ENCODE data around the gene MIOX.
"Not testable (repeated sequence)": the region's sequence is repeated elsewhere in the genome, so short reads cannot be mapped to it uniquely, and the experiment has no call there.

Gene MIOX

DNA sequence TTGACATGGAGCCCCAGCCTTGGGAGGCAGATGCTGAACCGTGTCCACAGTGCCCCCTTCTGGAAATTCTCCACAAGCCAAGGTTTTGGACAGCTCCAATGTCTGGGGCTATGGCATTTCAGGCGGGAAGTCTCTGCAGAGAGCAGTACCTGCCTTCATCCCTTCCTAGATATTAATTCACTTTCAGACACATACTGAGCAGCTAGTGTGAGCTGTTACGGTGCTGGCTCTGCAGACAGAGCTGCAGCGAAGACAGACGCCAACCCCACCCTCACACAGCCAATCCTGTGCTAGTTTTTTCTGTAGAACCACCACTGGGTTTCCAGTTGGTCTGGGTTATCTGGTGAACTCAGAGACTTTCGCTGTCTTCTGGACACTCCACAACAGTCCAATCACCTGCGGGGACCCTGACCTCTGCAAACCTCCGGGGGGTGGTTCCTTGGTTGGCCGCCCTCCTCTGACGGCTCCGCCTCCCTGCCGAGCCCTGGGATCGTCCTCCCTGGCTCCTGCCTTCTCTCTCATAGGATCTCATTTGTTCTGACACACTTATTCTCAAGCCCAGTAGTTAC is 11.7 kb downstream of the MIOX start:
- DNase-seq: peak; percentile 68

DNA sequence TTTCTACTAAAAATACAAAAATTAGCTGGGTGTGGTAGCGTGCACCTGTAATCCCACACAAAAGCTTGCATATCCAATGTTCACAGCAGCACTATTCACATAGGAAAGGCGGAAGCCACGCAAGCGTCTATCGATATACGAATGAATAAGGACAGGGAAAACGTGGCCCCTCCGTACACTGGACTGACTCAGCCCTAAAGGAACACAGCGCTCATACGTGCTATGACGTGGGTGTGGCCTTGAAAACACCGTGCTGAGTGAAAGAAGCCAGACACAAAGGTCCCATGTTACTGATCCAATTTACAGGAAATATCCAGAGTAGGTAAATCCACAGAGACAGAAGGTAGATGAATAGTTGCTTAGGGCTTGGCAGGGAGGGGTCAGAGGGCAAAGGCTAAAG is 13.8 kb downstream of the MIOX start:
- no peak for DNase-seq

DNA sequence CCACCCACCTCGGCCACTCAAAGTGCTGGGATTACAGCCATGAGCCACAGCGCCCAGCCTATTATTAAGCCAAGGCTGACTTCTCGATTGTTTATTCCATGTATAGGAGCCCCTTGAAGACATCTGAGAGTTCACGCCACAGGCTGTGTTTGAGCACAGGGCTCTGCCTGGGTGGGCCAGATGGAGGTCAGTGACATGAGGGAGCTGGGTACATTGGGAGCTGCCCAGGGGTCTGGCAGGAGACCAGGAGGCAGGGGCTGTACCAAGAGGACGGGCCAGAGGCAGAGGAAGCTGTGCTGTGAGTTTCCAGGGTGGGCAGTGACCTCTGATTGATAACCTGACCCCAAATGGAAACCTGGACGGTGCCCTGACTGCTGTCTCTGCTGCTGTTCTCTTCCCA is 15.4 kb downstream of the MIOX start:
- no peak for DNase-seq

DNA sequence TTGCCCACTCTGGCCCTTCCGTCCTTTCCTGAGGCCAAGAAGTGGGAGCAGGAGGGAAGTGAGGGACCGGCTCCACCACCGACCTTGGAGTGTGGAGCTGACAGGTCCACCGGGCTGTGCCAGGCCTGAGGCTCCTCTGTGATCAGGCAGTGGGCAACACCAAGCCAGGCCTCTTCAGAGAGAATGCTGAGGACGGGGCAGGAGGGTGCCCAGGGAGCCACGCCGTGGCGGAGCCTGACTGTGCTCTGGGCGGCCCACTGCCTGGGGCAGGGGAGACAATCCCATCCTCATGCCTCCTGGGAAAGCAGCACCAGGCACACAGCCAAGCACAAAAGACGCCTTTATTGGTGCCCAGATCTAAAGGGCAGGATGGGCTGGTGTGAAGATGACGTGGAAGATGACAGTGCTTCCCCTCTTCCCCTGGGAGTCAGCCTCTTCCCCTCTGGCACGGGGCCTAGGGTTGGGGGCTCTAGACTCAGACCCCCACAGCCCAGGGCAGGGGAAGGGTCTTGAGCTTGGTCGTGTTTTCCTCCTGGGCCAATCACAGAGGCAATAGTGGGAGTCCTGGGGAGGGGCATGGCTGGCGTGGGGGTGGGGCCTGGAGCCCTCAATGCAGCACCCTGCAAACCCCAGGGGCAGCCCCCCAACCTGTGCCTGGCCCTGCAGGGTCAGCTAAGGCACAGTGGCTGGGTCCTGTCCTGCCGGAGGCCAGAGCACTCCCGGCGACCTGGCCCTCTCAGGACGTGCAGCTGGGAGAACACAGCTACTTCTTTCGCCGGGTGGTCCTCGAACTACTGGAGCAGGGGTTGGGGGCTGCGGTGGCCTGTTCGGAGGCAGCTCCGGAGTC is 16.2 kb downstream of the MIOX start:
- no peak for DNase-seq

DNA sequence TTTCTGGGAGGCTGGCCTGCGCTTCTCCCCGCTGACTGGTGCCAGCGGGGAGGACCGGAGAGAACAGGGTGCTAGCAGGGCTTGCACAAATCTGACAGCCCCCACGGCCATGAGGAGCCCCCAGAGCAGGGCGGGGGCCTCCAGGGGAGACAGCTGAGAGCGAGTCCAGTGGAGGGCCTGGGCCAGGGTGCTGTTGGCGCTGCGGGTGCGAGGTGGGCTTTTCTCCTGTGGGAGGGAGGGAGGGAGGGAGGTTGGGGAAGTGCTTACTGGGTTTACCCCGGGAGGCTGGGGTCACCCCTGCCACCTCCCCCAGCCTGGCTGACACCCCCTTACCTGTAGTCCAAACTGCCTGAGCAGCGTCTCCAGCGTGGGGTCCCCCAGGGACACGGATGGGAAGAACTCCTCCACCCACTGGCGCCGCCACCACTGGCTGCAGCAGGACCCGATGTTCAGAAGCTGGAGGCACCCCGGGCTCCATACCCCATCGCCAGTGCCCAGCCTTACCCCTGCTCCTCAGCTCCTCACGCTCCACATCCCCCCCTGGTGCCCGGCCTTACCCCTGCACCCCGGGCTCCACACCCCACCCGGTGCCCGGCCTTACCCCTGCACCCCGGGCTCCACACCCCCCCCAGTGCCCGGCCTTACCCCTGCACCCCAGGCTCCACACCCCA is 17.0 kb downstream of the MIOX start:
- DNase-seq: no peak

DNA sequence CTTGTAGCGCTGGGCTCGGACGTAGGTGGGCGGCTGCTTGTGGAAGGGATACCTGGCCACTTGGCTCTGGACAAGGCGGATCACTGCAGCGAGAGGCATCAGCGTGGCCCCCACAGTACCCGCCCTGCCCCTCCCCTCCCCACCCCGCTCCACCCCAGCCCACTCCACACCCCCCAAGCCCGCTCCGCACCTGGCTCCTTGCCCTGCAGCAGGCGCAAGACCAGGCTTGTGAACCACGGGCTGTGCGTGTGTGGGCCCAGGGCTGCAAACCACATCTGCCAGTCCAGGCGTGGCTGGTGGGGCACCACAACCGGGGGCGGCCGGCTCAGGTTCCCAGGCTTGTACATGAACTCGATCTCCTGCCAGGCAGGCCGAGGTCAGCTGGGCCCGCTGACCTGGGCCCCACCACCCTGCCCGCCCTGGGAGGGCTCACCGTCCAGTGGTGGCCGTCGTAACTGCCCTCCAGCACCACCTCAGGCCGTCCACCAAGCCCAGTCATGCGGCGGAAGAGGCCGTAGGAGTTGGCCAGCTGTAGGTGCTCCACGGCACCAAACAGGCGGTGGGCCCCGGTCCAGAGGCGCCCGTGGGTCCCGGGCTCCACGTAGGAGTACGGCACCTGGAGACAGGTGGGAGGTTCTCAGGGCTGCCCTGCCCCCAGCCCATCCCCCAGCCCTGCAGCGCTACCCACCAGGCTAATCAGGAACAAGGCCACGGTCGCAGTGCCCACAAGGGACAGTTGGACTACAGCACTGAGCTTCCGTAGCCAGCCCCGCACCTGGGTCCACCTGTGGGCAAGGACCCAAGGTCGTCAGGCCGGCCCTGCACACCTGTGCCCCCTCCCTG is 17.9 kb downstream of the MIOX start:
- no peak for DNase-seq

DNA sequence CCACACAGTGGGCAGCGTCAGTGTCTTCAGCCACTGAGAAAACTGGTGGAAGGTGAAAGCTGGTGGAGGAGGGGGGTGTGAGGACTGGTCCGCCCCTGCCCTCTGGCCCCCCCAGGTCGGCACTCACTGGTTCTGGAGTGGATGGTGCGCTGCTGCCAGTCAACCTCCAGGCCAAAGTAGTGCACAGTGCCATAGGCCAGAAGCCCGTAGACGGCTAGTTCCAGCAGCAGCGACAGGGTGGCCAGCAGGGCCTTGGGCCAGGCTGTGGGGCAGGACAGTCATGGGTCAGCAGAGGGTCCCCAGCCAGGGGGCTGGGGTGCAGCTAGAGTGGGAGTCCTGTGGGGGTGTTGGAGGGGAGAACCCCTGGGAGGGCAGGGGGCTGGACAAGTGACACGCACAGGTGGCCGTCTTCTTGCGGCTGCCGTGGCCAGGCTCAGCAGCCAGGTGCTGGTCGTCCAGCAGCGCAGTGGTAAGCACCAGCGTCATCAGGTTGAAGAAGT is 18.7 kb downstream of the MIOX start:
- DNase-seq: no peak

DNA sequence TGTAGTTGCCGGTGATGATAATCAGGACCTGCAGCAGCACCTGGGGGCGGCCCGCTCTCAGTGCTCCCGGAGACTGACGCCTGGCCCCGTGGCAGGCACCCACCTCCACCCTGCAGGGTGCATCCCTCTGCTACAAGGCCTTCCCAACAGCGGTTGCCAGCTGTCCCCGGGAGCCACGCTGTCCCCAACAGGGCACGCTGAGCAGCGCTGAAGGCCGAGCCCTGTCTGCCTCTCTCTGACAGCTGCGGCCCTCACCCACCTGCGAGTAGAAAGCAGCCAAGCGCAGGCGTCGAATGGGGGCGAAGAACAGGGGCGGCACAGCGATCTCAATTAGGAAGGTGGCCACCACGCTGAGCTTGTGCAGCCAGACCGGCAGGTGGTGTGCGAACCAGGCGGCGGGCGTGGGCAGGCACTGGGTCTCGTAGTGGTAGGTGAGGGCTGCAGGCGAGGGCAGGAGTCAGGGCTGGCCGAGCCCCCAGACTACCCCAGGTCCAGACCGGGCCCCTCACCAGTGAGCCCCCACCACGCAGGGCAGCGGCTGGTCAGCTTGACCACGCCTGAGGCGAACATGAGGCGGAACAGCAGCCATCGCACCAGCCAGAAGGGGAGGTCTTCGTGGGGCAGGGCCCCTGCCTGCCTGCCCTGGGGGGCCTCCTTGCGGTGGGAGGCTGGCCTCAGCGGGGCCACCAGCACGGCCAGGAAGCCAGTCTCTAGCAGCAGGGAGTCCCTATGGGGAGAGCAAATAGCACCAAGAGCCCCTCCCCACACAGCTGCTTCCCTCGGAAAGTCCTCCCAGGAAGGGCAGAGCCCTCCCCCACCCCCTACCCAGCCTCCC is 19.3 kb downstream of the MIOX start:
- no peak for DNase-seq

DNA sequence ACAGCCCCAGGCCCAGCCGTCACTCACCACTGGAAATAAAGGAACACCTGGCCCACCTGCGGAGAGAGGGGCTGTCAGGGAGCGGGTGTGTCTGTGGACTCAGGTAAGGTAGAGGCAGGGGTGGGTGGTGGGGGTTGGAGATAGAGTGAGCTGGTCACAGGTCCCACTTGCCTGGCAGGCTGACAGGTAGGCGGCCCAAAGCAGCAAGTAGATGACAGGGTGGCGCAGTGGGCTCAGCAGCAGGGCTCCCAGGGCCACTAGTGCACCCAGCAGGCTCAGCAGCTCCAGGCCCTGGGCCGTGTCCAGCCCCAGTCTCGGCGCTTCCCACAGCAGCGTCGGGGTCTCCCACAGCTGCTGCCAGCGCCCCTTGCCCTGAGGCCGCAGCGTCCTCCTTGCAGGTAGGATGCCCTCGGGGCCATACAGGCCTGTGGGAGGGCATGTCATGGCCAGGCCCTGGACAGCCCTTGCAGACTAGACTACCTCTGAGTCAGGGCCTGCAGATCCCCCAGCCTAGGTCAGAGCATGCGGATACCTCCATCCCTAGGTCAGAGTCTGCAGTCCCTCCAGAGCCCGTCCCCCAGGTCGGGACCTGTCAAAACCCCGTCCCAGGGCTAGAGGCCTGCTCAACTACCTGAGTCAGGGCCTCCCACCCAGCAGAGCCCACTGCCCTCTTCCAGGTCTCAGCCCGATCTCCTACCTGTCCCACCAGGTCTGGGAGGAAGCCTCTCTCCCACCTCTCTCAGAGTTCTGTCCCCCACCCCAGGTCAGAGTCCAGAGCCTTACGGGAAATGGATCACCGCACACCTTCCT is 20.2 kb downstream of the MIOX start:
- no peak for DNase-seq

DNA sequence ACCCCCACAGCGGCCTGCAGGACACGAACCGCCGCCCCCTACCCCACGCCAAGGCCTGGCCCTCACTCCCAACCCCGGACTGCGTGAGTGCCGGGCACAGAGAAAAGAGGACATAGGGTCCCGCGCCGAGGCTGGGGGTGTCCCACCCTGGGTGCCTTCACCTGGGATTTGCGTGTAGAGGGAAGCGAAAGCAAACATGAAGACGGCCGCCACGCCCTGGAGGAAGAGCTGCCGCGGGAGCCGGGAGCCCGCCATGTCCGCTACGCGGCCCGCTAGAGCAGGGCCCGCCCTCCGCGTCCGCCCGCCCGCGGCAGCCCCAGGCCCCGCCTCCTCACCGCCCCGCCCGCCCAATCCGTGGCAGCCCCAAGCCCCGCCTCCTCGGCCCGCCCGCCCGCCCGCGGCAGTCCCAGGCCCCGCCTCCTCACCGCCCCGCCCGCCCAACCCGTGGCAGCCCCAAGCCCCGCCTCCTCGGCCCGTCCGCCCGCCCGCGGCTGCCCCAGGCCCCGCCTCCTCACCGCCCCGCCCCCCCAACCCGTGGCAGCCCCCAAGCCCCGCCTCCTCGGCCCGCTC is 20.8 kb downstream of the MIOX start, which contains the start of gene LMF2:
Gene LMF2, minus strand, starts transcription at position 282 of the 570 bp plus-strand sequence. Its CDS starts 27 bp downstream, at position 255.
- DNase-seq: peak; percentile 93

DNA sequence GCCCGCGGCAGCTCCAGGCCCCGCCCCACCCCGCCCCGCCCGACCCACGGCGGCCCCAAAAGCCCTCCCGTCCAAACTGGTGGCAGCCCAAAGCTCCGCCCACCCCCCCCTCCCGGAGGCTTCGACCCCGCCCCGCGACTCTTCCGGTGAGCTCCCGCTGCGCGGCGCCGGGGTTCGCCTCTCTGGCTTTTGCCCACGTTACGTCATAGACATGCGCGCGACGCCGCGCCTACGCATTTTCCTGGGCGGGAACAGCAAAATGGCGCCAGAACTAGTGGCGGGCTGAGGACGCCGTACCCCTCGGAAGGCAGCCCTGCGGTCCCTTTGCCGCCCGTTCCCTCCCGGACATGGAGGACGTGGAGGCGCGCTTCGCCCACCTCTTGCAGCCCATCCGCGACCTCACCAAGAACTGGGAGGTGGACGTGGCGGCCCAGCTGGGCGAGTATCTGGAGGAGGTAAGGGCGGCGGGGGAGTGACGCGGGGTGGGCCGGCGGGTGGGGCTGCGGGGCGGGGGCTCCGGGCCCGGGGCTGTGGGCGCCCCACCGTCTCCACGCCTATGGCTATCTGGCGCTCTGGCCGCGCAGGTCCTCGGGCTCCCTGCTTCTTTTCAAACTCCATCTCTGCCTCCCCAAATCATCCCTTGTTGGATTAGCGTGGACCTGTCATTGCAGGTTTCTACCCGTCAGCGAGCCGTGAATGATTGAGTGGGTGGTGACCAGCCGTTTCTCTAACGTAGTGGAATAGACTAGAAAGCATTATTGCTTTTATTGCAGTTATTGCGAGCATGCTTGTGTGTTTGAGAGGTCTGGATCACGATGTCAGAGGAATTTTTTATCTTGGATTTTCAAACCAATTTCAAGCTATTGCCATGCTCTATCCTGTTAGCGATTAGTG is 21.6 kb downstream of the MIOX start, which contains the start of gene NCAPH2:
Gene NCAPH2, plus strand, starts transcription at position 234 of the 894 bp plus-strand sequence. Its CDS starts 114 bp downstream, at position 348.
- peak; percentile 99 for DNase-seq

DNA sequence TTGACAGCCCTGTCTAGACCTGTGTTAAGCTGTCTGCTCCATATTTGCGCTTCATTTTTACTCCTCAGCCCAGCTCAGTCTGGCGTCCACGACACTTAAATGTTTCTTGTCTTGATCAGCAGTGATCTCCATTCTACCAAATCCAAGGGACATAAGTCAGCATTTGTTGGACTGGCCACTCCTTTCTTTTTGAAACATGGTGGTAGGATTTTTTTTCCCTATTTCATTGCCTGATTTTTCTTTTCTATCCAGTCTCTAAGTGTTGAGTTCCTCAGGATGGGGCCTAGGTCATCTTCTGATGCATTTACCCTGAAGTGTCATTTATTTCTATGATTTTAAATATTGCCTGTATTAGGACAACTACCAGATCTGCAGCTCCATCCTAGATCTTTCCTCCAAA is 22.2 kb downstream of the MIOX start:
- DNase-seq: no peak

DNA sequence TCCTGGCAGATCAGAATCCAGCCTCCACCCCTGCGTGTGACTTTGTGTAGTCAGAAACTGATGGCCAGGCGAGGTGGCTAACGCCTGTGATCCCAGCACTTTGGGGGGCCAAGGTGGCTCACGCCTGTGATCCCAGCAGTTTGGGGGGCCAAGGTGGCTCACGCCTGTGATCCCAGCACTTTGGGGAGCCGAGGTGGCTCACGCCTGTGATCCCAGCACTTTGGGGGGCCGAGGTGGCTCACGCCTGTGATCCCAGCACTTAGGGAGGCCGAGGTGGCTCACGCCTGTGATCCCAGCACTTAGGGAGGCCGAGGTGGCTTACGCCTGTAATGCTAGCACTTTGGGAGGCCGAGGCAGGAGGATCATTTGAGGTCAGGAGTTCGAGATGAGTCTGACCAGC is 26.5 kb downstream of the MIOX start:
- no peak for DNase-seq

DNA sequence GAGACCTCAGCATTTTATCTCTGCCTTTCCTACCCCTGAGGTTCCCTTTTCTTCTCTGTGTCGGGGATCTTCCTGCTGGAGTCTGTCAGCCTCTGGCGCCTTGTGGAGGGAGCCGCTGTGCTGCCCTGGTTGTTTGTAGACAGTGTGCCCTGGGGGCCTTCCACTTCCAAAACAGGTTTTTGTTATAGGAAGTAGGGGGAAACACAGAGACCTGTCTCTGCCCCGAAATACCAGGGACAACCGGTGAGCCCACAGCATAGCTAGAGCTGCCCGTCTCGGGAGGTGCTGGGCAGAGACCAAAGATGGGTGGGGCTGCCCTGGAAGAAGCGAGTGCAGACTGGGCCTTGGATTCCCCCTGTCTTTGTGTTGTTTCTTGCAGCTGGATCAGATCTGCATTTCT is 29.4 kb downstream of the MIOX start:
- no peak for DNase-seq

DNA sequence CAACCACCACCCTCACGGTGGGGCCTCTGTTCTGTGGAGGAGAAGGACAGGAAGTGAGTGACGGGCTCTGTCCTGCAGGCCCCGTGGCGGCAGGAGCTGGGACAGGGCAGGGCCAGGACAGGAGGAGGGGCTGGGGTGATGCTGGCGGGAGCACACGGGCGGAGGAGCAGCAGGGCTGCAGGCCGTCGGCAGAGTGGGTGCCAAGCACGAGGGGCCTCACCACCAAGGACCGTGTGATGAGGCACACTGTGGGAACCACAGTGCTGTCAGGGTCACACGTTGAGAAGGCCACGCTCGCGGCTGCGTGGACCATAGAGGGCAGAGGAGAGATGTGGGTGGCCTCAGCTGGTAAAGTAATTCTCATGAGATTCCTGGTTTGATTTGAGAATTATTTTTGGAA is 30.2 kb downstream of the MIOX start:
- no peak for DNase-seq

DNA sequence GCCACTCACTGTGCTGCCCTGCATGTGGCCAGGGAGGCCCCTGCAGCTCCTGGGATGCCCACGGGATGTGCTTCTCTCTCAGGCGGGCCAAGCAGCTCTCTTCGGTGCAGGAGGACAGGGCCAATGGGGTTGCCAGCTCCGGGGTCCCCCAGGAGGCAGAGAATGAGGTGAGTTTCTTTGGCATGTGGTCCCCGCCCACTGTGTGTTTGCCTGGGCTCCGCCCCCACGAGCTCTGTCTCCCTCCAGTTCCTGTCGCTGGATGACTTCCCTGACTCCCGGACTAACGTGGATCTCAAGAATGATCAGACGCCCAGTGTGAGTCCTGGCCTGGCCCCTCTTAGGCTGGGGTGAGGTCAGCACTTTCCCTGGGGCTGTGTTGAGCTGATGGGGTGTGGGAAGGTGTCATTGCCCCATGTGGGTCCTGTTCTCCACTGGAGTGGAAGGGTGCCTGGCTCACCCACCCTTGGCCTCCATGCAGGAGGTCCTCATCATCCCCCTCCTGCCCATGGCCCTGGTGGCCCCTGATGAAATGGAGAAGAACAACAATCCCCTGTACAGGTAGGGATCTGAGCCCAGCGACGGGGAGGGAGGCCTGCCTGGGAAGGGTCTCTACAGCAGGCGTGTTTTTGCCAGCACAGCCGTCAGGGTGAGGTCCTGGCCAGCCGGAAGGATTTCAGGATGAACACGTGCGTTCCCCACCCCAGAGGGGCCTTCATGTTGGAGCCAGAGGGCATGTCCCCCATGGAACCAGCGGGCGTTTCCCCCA is 31.0 kb downstream of the MIOX start:
- DNase-seq: no peak

DNA sequence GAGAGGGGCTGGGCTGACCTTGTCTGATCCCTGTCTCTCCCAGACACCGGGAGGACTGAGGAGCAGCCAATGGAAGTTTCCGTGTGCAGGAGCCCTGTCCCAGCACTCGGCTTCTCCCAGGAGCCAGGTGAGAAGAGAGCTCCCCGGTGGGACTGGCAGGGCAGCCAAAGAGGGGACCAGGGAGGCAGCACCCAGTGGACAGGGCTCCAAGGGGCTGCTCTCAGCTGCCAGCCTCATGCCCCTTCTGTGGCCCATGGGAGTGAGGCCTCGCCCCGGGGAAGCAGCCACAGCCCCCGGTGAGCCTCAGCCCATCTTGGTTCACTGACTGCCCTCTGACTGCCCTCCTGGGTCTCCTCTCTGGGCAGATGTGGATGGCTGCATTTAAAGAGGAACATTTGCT is 31.9 kb downstream of the MIOX start:
- DNase-seq: no peak

DNA sequence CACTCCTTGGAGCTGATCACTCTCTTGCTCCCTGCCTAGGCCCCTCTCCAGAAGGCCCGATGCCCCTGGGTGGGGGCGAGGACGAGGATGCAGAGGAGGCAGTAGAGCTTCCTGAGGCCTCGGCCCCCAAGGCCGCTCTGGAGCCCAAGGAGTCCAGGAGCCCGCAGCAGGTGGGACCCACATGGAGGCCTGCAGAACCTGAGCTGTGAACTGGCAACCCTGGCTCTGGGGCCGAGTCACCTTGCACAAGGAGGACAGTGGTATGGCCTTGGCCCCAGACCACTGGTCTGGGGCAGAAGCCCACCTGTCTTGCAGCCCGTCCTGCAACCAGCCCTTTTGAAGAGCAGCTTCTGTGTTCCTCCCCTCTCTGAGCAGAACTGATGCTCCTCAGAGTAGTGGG is 32.5 kb downstream of the MIOX start:
- DNase-seq: no peak

DNA sequence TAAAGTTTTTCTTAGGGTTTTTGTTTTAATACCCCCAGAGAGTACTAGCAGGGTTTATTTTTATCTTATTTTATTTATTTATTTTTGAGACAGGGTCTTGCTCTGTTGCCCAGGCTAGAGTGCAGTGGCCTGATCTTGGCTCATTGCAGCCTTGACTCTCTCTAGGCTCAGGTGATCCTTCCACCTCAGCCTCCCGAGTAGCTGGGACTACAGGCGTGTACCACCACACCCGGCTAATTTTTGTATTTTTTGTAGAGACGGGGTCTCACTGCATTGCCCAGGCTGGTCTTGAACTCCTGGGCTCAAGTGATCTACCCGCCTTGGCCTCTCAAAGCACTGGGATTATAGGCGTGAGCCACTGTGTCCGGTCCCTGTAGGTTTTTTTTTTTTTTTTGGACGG is 33.5 kb downstream of the MIOX start:
- DNase-seq: not testable (repeated sequence)

Data from activated naive CD4-positive, alpha-beta T cell treated with Interleukin-2 at 50 U/mL for 16 hours (primary cell).